Measurements from ENCODE around the gene HIF3A.

DNA sequence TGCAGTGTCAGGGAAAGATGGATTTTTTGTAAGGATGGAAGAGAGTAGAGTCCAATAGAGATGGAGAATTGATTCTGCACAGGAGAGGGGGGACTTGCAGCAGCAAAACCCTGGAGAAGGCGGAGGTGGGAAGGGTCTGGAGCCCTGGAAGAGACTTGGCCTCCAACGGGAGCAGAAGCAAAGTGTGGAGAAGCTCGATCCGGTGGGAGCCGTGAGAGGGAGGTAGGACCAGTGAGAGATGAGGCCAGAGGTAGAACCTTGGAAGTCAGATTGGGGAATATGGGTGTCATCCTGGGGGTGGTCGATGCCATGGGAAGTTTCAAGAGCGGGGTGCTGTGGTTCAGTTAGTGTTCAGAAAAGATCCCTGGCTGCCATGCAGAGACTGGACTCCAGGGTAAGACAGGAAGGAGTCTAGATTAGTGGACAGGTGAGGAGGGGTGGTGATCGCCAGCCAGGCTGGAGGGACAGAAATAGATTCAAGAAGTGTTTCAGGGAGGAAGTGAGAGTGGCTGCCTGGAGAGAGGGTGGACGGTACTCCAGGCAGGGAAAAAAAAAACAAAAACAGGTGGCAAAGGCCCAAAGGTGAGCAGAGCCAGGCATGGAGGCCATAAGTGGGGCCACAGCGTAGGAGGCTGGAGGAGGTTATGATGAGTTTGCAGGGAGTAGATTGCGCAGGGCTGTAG, 52.6 kb downstream of the HIF3A start:
- TF ChIP-seq, protein P1, sequence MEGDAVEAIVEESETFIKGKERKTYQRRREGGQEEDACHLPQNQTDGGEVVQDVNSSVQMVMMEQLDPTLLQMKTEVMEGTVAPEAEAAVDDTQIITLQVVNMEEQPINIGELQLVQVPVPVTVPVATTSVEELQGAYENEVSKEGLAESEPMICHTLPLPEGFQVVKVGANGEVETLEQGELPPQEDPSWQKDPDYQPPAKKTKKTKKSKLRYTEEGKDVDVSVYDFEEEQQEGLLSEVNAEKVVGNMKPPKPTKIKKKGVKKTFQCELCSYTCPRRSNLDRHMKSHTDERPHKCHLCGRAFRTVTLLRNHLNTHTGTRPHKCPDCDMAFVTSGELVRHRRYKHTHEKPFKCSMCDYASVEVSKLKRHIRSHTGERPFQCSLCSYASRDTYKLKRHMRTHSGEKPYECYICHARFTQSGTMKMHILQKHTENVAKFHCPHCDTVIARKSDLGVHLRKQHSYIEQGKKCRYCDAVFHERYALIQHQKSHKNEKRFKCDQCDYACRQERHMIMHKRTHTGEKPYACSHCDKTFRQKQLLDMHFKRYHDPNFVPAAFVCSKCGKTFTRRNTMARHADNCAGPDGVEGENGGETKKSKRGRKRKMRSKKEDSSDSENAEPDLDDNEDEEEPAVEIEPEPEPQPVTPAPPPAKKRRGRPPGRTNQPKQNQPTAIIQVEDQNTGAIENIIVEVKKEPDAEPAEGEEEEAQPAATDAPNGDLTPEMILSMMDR (IDR thresholded peaks at IDR 0.05; ENCODE audit: insufficient read depth, low read depth, low read length), result no peak
- TF ChIP-seq EZH2 (IDR thresholded peaks at IDR 0.05; ENCODE audit: insufficient read depth, low read length), result no peak

Measured in astrocyte (in vitro differentiated cells and primary cell).